Right atrium auricular region (tissue), 2 donors: ENCODE measurements around the gene BPGM. TPM values are rescaled to one million over a fixed set of nuclear protein-coding genes. Genes with fewer than 3 reads are reported as not detected.
A peak's percentile ranks its signal among the peaks of the same experiment; 100 is the strongest.

ENCODE experiments used
- DNase-seq: peaks from one replicate; pipeline ENCODE4 v3.0.0-alpha.2; 2019; ENCODE audit warnings: low spot score
- H3K27ac ChIP-seq, 2 donors: fragments of 200-600 bp; sonication (generic); 1 replicate in 1 of 2; 2 replicates in 1 of 2; pipeline ENCODE4 v1.5.1; 2016 to 2019
- H3K27me3 ChIP-seq, 2 donors: fragments of 200-600 bp; sonication (generic); one replicate each; pipeline versions ENCODE4 v1.5.1 to v1.6.0; 2017 to 2019
- H3K36me3 ChIP-seq: fragments of 200-600 bp; sonication (generic); one replicate; pipeline ENCODE4 v1.5.1; 2016
- H3K4me1 ChIP-seq, 2 donors: fragments of 200-600 bp; sonication (generic); one replicate each; pipeline versions ENCODE4 v1.5.1 to v1.6.0; 2017 to 2019
- H3K4me3 ChIP-seq, 2 donors: fragments of 200-600 bp; sonication (generic); 1 replicate in 1 of 2; 2 replicates in 1 of 2; pipeline ENCODE4 v1.5.1; 2017 to 2019; ENCODE audit warnings: mild to moderate bottlenecking in 1 of 2, moderate library complexity in 1 of 2
- H3K9me3 ChIP-seq, 2 donors: fragments of 200-600 bp; sonication (generic); one replicate each; pipeline ENCODE4 v1.5.1; 2019
- CTCF ChIP-seq, 2 donors: fragments of 200-600 bp; sonication (generic); IDR thresholded peaks; one replicate each; pipeline ENCODE4 v1.5.1; 2019; ENCODE audit warnings: antibody characterized with exemption in 2 of 2
- total RNA-seq, 2 donors: library from RNA; depleted of rRNA; stranded (reverse); fragments of >200 nt; gene quantifications; one replicate each; pipeline ENCODE4 v1.1.0, GENCODE V29; 2016

BPGM gene
- total RNA-seq, 2 donors from 2014 or later, result 12.5 to 16.7 TPM

- peak in 1 of 2 donors; percentile 50 for TF ChIP-seq CTCF (IDR thresholded peaks at IDR 0.05)
- Histone ChIP-seq H3K36me3 (no peaks in the 10 kb centered on the region), H3K4me1 (peaks cover 0 to 33% of the 10 kb centered on the region in 2 donors), H3K4me3 (no peak overlapping the region), H3K27me3 (no peaks in the 10 kb centered on the region), H3K27ac (no peak overlapping the region), H3K9me3 (no peaks in the 10 kb centered on the region)
- DNase-seq, result no peak
Measured at GRCh38 chr7:134724606-134725005, 78.0 kb downstream of the BPGM start.

DNA sequence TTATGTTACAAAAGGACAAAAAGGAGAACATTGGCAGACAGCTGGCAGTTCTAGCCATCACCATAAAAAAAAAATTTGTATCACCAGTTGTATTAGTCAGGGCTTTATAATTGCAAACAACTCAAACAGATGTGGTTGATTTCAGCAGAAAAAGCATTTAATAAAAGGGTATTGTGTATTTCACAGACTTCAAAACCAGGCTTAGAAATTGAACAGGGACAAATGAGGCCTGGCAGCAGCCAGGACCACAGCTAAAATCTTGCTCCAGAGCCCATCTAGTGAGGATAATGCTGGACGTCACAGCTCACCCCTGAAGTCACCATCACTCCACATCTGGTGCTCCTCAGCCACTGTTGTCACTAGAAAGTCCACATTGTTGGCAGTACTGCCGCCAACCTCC, 79.9 kb downstream of the BPGM start:
- H3K36me3 ChIP-seq, result no peaks in the 10 kb centered on the region
- no peak overlapping the region for H3K27ac ChIP-seq
- no peaks in the 10 kb centered on the region for H3K9me3 ChIP-seq
- DNase-seq, result no peak
- no peak overlapping the region for H3K4me3 ChIP-seq
- H3K27me3 ChIP-seq, result no peaks in the 10 kb centered on the region
- H3K4me1 ChIP-seq, result peaks cover 0 to 45% of the 10 kb centered on the region in 2 donors
- TF ChIP-seq CTCF (IDR thresholded peaks at IDR 0.05), result no peak

GRCh38 chr7:134727711-134728110, 81.1 kb downstream of the BPGM start:
- Histone ChIP-seq H3K27ac (no peak overlapping the region), H3K27me3 (no peaks in the 10 kb centered on the region), H3K36me3 (no peaks in the 10 kb centered on the region), H3K4me3 (no peak overlapping the region), H3K4me1 (peaks cover 0 to 50% of the 10 kb centered on the region in 2 donors), H3K9me3 (no peaks in the 10 kb centered on the region)
- no peak for TF ChIP-seq CTCF (IDR thresholded peaks at IDR 0.05)
- no peak for DNase-seq

Other genes starting within 250 kb of the BPGM start
- gene AKR1B1, start 187.8 kb upstream of the BPGM start, total RNA-seq, result 100 to 1,000 TPM in 1 of 2 donors, 10 to 100 TPM in 1; 69.1 to 261 TPM
- 1 to 10 TPM in 1 of 2 donors, under 1 TPM in 1; 0.51 to 1.0 TPM for gene AKR1B10, start 119.3 kb upstream of the BPGM start, total RNA-seq
- gene AKR1B15, start 97.7 kb upstream of the BPGM start, total RNA-seq, result under 1 TPM in 1 of 2 donors, not detected in 1; 0.20 TPM
- gene CALD1, start 132.8 kb downstream of the BPGM start, total RNA-seq, result 100 to 1,000 TPM; 119 to 157 TPM